ELF-1 (cell line): Measurements from ENCODE around the gene COIL.

Experiments used
- DNase-seq: peaks from one replicate; pipeline ENCODE4 v3.0.0-alpha.2; 2016; ENCODE audit warnings: low read depth, low spot score

The COIL gene

GRCh38 chr17:56909742-56910508 is 50.9 kb downstream of the COIL start:
- no peak for DNase-seq

- DNase-seq: no peak
Observed at GRCh38 chr17:56908001-56908542, 52.8 kb downstream of the COIL start.

GRCh38 chr17:56903560-56903959 is 57.3 kb downstream of the COIL start:
- DNase-seq: no peak

GRCh38 chr17:56902348-56902747 is 58.5 kb downstream of the COIL start:
- no peak for DNase-seq

GRCh38 chr17:56899403-56899802 is 61.4 kb downstream of the COIL start:
- no peak for DNase-seq

- no peak for DNase-seq
Observed at GRCh38 chr17:56898874-56899273, 62.0 kb downstream of the COIL start.

GRCh38 chr17:56897646-56898424 is 63.0 kb downstream of the COIL start:
- no peak for DNase-seq

- no peak for DNase-seq
Observed at GRCh38 chr17:56896968-56897359, 63.9 kb downstream of the COIL start.

- no peak for DNase-seq
Observed at GRCh38 chr17:56896217-56896967, 64.5 kb downstream of the COIL start.

GRCh38 chr17:56894859-56895455 is 65.9 kb downstream of the COIL start:
- DNase-seq: no peak

- peak; percentile 11 for DNase-seq
Observed at GRCh38 chr17:56893503-56893902, 67.3 kb downstream of the COIL start.

GRCh38 chr17:56892333-56892732 is 68.5 kb downstream of the COIL start:
- no peak for DNase-seq

GRCh38 chr17:56891751-56892150 is 69.1 kb downstream of the COIL start:
- DNase-seq: peak; percentile 46

GRCh38 chr17:56890906-56891674 is 69.8 kb downstream of the COIL start:
- no peak for DNase-seq

GRCh38 chr17:56890390-56890789 is 70.5 kb downstream of the COIL start:
- no peak for DNase-seq
